H1 (cell line): ENCODE data around the gene NTN1. TPM values are rescaled to one million over a fixed set of nuclear protein-coding genes. Genes with fewer than 3 reads are reported as not detected.

Experiments used
- CTCF ChIA-PET: fragments of 300-600 bp; sonication (Branson Sonifier 250); formaldehyde crosslinking; loops from one replicate; lab custom pipeline; 2021; ENCODE audit not compliant: partially characterized antibody; lab: Charles Lee
- POLR2A ChIA-PET: fragments of 300-600 bp; sonication (Branson Sonifier 250); formaldehyde crosslinking; loops from one replicate; lab custom pipeline; 2021; ENCODE audit warnings: inconsistent platforms; ENCODE audit not compliant: partially characterized antibody; lab: Charles Lee
- DNase-seq, 2 experiments: peaks; one replicate each; pipeline versions ENCODE4 v3.0.0 to v3.0.0-alpha.2; 2010 to 2022; ENCODE audit warnings: low spot score in 2 of 2, low read depth in 1 of 2, mixed read lengths in 1 of 2
- FAIRE-seq: peaks from 2 replicates; lab custom pipeline; 2011; peaks lifted over from hg19 to GRCh38; lab: Jason Lieb, UNC
- H2AFZ ChIP-seq: 2 replicates; pipeline ENCODE4 v1.8.1; 2012; ENCODE audit warnings: low read length, inconsistent platforms
- H2AK5ac ChIP-seq: 2 replicates; pipeline ENCODE4 v1.6.1; 2013; ENCODE audit warnings: low read depth, low read length
- H2BK120ac ChIP-seq: replicated peaks from 2 replicates; pipeline ENCODE3; 2013; ENCODE audit warnings: low read depth, low read length, inconsistent platforms
- H2BK12ac ChIP-seq: 2 replicates; pipeline ENCODE4 v1.6.1; 2013; ENCODE audit warnings: low read depth, low read length
- H2BK15ac ChIP-seq: 2 replicates; pipeline ENCODE4 v1.6.1; 2013; ENCODE audit warnings: low read length
- H2BK20ac ChIP-seq: 2 replicates; pipeline ENCODE4 v1.6.1; 2013; ENCODE audit warnings: low read length
- H2BK5ac ChIP-seq: 2 replicates; pipeline ENCODE4 v1.6.1; 2013; ENCODE audit warnings: low read depth, low read length
- H3K14ac ChIP-seq: 2 replicates; pipeline ENCODE4 v1.6.1; 2013; ENCODE audit warnings: inconsistent platforms; ENCODE audit not compliant: insufficient read length
- H3K18ac ChIP-seq: 2 replicates; pipeline ENCODE4 v1.6.1; 2013; ENCODE audit warnings: low read length; ENCODE audit errors: extremely low read depth
- H3K23ac ChIP-seq: 2 replicates; pipeline ENCODE4 v1.6.1; 2013; ENCODE audit warnings: inconsistent platforms; ENCODE audit not compliant: insufficient read length
- H3K23me2 ChIP-seq: 2 replicates; pipeline ENCODE4 v1.6.1; 2013; ENCODE audit warnings: low read depth, low read length
- H3K27ac ChIP-seq: 2 replicates; pipeline ENCODE4 v1.6.1; 2011; ENCODE audit warnings: low read depth, low read length, inconsistent platforms
- H3K27me3 ChIP-seq, 4 experiments: replicated peaks in 1 of 4; 1 replicate in 1 of 4; 2 replicates in 3 of 4; pipeline versions ENCODE4 v1.6.1 to v1.8.1; 2011 to 2013; ENCODE audit warnings: low read length in 3 of 4, mild to moderate bottlenecking in 3 of 4, inconsistent platforms in 2 of 4, mixed read lengths in 2 of 4, moderate library complexity in 1 of 4; ENCODE audit not compliant: control insufficient read depth in 3 of 4, insufficient read depth in 3 of 4; ENCODE audit errors: extremely low read depth in 1 of 4
- H3K36me3 ChIP-seq, 4 experiments: 2 replicates each; pipeline versions ENCODE4 v1.6.1 to v1.8.1; 2011 to 2013; ENCODE audit warnings: mild to moderate bottlenecking in 4 of 4, low read length in 3 of 4, moderate library complexity in 2 of 4, control low read depth in 1 of 4, inconsistent platforms in 1 of 4; ENCODE audit not compliant: insufficient read depth in 4 of 4, control insufficient read depth in 2 of 4
- H3K4ac ChIP-seq: replicated peaks from 2 replicates; pipeline ENCODE3; 2013; ENCODE audit warnings: low read length, low read depth, mixed read lengths, inconsistent platforms; ENCODE audit not compliant: insufficient read length
- H3K4me1 ChIP-seq, 4 experiments: replicated peaks in 1 of 4; 1 replicate in 1 of 4; 2 replicates in 3 of 4; pipeline versions ENCODE4 v1.6.1 to v1.8.1; 2011 to 2013; ENCODE audit warnings: low read length in 3 of 4, inconsistent platforms in 2 of 4, mixed read lengths in 1 of 4; ENCODE audit not compliant: insufficient read depth in 4 of 4, control insufficient read depth in 3 of 4
- H3K4me2 ChIP-seq, 2 experiments: 2 replicates each; pipeline versions ENCODE4 v1.6.1 to v1.8.1; 2011 to 2013; ENCODE audit warnings: low read depth in 2 of 2, low read length in 2 of 2, control low read depth in 1 of 2, inconsistent platforms in 1 of 2, mild to moderate bottlenecking in 1 of 2; ENCODE audit not compliant: insufficient read depth in 1 of 2
- H3K4me3 ChIP-seq, 4 experiments: fragments of 200-600, 300-600 bp in 1 of 4; sonication (generic), shearing (Covaris generic), sonication (Bioruptor Twin) in 1 of 4; 2 replicates each; pipeline versions ENCODE4 v1.5.1 to v1.8.1; 2011 to 2016; ENCODE audit warnings: low read length in 4 of 4, low read depth in 3 of 4, control low read depth in 2 of 4, inconsistent platforms in 2 of 4, mild to moderate bottlenecking in 2 of 4, mixed read lengths in 1 of 4, moderate library complexity in 1 of 4; ENCODE audit not compliant: insufficient read depth in 2 of 4; ENCODE audit errors: extremely low read depth in 1 of 4
- H3K56ac ChIP-seq: replicated peaks from 2 replicates; pipeline ENCODE3; 2013; ENCODE audit warnings: low read depth, mild to moderate bottlenecking, mixed read lengths, low read length, inconsistent platforms; ENCODE audit not compliant: insufficient read length
- H3K79me1 ChIP-seq: 2 replicates; pipeline ENCODE4 v1.6.1; 2013; ENCODE audit warnings: low read depth, low read length, control low read depth
- H3K79me2 ChIP-seq, 2 experiments: 2 replicates each; pipeline versions ENCODE4 v1.6.1 to v1.8.1; 2012 to 2013; ENCODE audit warnings: low read length in 2 of 2, mild to moderate bottlenecking in 2 of 2, inconsistent platforms in 1 of 2; ENCODE audit not compliant: insufficient read depth in 2 of 2, control insufficient read depth in 1 of 2
- H3K9ac ChIP-seq, 4 experiments: replicated peaks in 1 of 4; 1 replicate in 1 of 4; 2 replicates in 3 of 4; pipeline versions ENCODE4 v1.6.1 to v1.8.1; 2011 to 2013; ENCODE audit warnings: low read depth in 3 of 4, low read length in 3 of 4, control low read depth in 2 of 4, mild to moderate bottlenecking in 2 of 4, moderate library complexity in 2 of 4, inconsistent platforms in 1 of 4; ENCODE audit errors: extremely low read depth in 1 of 4
- H3K9me3 ChIP-seq, 2 experiments: 2 replicates each; pipeline versions ENCODE4 v1.6.1 to v1.8.1; 2012 to 2013; ENCODE audit warnings: mild to moderate bottlenecking in 2 of 2, moderate library complexity in 2 of 2, control low read depth in 1 of 2, inconsistent platforms in 1 of 2, low read depth in 1 of 2, low read length in 1 of 2, mixed read lengths in 1 of 2; ENCODE audit not compliant: insufficient read depth in 2 of 2
- H4K20me1 ChIP-seq, 2 experiments: replicated peaks in 1 of 2; 2 replicates each; pipeline versions ENCODE3 to v1.8.1; 2011 to 2013; ENCODE audit warnings: inconsistent platforms in 2 of 2, low read length in 2 of 2, mild to moderate bottlenecking in 1 of 2; ENCODE audit not compliant: insufficient read depth in 2 of 2, control insufficient read depth in 1 of 2
- H4K5ac ChIP-seq: 2 replicates; pipeline ENCODE4 v1.6.1; 2013; ENCODE audit warnings: low read length, low read depth, mixed read lengths, inconsistent platforms; ENCODE audit not compliant: insufficient read length
- H4K8ac ChIP-seq: 2 replicates; pipeline ENCODE4 v1.8.0; 2013; ENCODE audit warnings: mild to moderate bottlenecking, moderate library complexity, low read length, inconsistent platforms; ENCODE audit not compliant: insufficient read depth; ENCODE audit errors: extremely low read depth
- H4K91ac ChIP-seq: replicated peaks from 2 replicates; pipeline ENCODE3; 2013; ENCODE audit warnings: low read length, mixed read lengths, inconsistent platforms; ENCODE audit not compliant: insufficient read length
- CTCF ChIP-seq, 3 experiments: IDR thresholded peaks; 1 replicate in 2 of 3; 2 replicates in 1 of 3; pipeline versions ENCODE4 v1.5.1 to v1.6.1; 2011; ENCODE audit warnings: low read length in 3 of 3, mild to moderate bottlenecking in 3 of 3, inconsistent platforms in 2 of 3, low read depth in 1 of 3, moderate library complexity in 1 of 3; ENCODE audit not compliant: insufficient read depth in 1 of 3; ENCODE audit errors: control extremely low read depth in 1 of 3
- JUND ChIP-seq: IDR thresholded peaks from 2 replicates; pipeline ENCODE4 v1.6.1; 2011; ENCODE audit warnings: mild to moderate bottlenecking, improper control_type of control experiment, low read length
- RAD21 ChIP-seq, 2 experiments: IDR thresholded peaks in 1 of 2; conservative IDR thresholded peaks in 1 of 2; 2 replicates each; pipeline ENCODE4 v1.6.1; 2011; ENCODE audit warnings: low read depth in 2 of 2, low read length in 2 of 2, improper control_type of control experiment in 1 of 2, inconsistent platforms in 1 of 2, mild to moderate bottlenecking in 1 of 2, moderate library complexity in 1 of 2
- RFX5 ChIP-seq: IDR thresholded peaks from 2 replicates; pipeline ENCODE4 v1.6.1; 2011; ENCODE audit warnings: low read depth, low read length, improper control_type of control experiment, borderline replicate concordance
- RNF2 ChIP-seq: fragments of 200-900, 300-1000 bp; sonication (generic); IDR thresholded peaks from 2 replicates; pipeline ENCODE4 v1.7.1; 2016; ENCODE audit warnings: borderline replicate concordance, low read depth, mild to moderate bottlenecking, antibody characterized with exemption, low read length; ENCODE audit not compliant: poor library complexity, severe bottlenecking; ENCODE audit errors: missing control alignments
- SP2 ChIP-seq: IDR thresholded peaks from 2 replicates; pipeline ENCODE4 v1.6.1; 2012; ENCODE audit warnings: mild to moderate bottlenecking, low read length, inconsistent platforms
- WGBS, 2 experiments: shearing (Covaris generic) in 1 of 2; methylation state at CpG; one replicate each; pipeline versions ENCODE4 v1.1.6 to v1.1.7; 2013 to 2015; ENCODE audit warnings: low lambda C conversion rate in 2 of 2, mixed read lengths in 2 of 2, inconsistent platforms in 1 of 2, low coverage in 1 of 2, missing lambda C conversion rate in 1 of 2; ENCODE audit not compliant: insufficient replicate concordance in 2 of 2, insufficient coverage in 1 of 2, insufficient read length in 1 of 2; ENCODE audit errors: extremely low coverage in 1 of 2, missing lambda C conversion rate in 1 of 2; 5-methylcytosine and 5-hydroxymethylcytosine counted together
- polyA plus RNA-seq, 7 experiments: library from polyadenylated mRNA; depleted of rRNA in 3 of 7; stranded (reverse) in 5 of 7; unstranded in 2 of 7; fragments of >200 nt in 5 of 7; fragments of 200-250 nt in 2 of 7; gene quantifications; 1 replicate in 5 of 7; 2 replicates in 1 of 7; 4 replicates in 1 of 7; pipeline versions ENCODE4 v1.2.1 to v1.2.3, GENCODE V29; 2011 to 2013; ENCODE audit warnings: missing spikeins in 2 of 7, mixed read lengths in 2 of 7
- total RNA-seq: library from RNA; stranded (reverse); fragmentation: NEBNext Ultra II Directional; extraction: Animal tissue kit (Norgen Biotek cat#: 25700); gene quantifications from 2 replicates; pipeline ENCODE4 v1.2.1, GENCODE V29; 2021

The NTN1 gene
- total and polyA plus RNA-seq, 2 of the 8 experiments (the other 6 are each of a cell fraction or from before 2014, with no cell fraction given), result 2.0 to 2.3 TPM

GRCh38 chr17:9056566-9056965, 35.3 kb downstream of the NTN1 start:
- Histone ChIP-seq H3K27ac (no peak overlapping the region), H3K4me3 (no peak overlapping the region), H2BK15ac (peak overlapping the region; percentile 88), H3K56ac (no peak overlapping the region), H3K79me1 (no peaks in the 10 kb centered on the region), H3K18ac (no peak overlapping the region; the same call in 1 of the 2 replicates), H2BK20ac (peak overlapping the region; percentile 97), H3K27me3 (peaks cover 3 to 37% (median 32%) of the 10 kb centered on the region in 4 experiments), H2AFZ (no peak overlapping the region), H4K91ac (peak overlapping the region; percentile 77), H4K5ac (no peak overlapping the region), H2AK5ac (peak overlapping the region; percentile 94; the same call in 1 of the 2 replicates), H4K20me1 (no peaks in the 10 kb centered on the region), H3K4me1 (peaks cover 10 to 25% (median 19%) of the 10 kb centered on the region in 4 experiments), H3K4me2 (no peak overlapping the region), H3K14ac (no peak overlapping the region), H3K36me3 (no peaks in the 10 kb centered on the region), H2BK120ac (peak overlapping the region; percentile 85), H3K79me2 (no peaks in the 10 kb centered on the region), H3K23me2 (peaks cover 2% of the 10 kb centered on the region), H3K9me3 (no peaks in the 10 kb centered on the region), H3K4ac (no peak overlapping the region), H3K23ac (no peak overlapping the region), H2BK5ac (no peak overlapping the region), H4K8ac (no peak overlapping the region), H3K9ac (no peak overlapping the region), H2BK12ac (peak overlapping the region; percentile 60; the same call in 1 of the 2 replicates)
- DNase-seq (no peak), FAIRE-seq (no peak)
- ChIA-PET POLR2A (no interaction called here), CTCF (no interaction called here)
- 89% methylated on average over 12 of the region's 12 CpGs; no CpG with 5 or more reads in 1 of the 2 experiments for WGBS, 2 experiments
- TF ChIP-seq RFX5, result no peak
- TF ChIP-seq RAD21 (IDR thresholded peaks at IDR 0.05 in 1 of 2, conservative IDR thresholded peaks at IDR 0.05 in 1 of 2; ENCODE audit: low read depth in 2 of 2, low read length in 2 of 2), result no peak
- no peak for TF ChIP-seq CTCF (IDR thresholded peaks at IDR 0.05; ENCODE audit: control extremely low read depth in 1 of 3, insufficient read depth in 1 of 3, low read depth in 1 of 3, low read length in 3 of 3)
- TF ChIP-seq JUND, result no peak
- TF ChIP-seq RNF2, result no peak
- no peak for TF ChIP-seq SP2
